HG02759 (cell line): ENCODE results near the gene ZNF626.
"Not testable (repeated sequence)": the region's sequence is repeated elsewhere in the genome, so short reads cannot be mapped to it uniquely, and the experiment has no call there.

Experiments used
- ATAC-seq: cut with Tn5 transposase; IDR thresholded peaks from one replicate; pipeline ENCODE4 v1.9.1; 2021; ENCODE audit warnings: mild to moderate bottlenecking, moderate library complexity; ENCODE audit not compliant: unreplicated experiment

ZNF626 gene

GRCh38 chr19:20661150-20661819, at the start of gene ZNF626:
Gene ZNF626, minus strand, starts transcription at chr19:20661571. Its CDS starts 125 bp downstream, at chr19:20661446.
- ATAC-seq: peak; percentile 87

DNA sequence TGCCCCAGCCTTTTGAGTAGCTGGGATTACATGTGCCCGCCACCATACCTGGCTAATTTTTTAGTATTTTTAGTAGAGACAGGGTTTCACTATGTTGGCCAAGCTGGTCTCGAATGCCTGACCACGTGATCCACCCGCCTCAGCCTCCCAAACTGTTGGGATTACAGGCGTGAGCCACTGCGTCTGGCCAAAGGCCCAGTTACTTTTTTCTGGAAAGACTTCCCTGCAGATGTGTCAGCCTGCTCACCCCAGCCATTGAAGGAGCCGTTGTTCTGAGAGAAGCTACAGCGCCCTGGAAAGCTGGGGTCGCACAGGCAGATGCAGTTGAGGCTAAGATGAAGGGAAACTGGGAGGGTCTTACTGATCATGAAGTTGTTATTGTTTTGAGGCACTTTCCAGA, 7.9 kb upstream of the ZNF626 start:
- no peak for ATAC-seq

GRCh38 chr19:20667281-20667680, 5.9 kb upstream of the ZNF626 start:
- ATAC-seq: no peak

- ATAC-seq: no peak
Measured at GRCh38 chr19:20664901-20665781, 3.8 kb upstream of the ZNF626 start.

- not testable (repeated sequence) for ATAC-seq
Measured at GRCh38 chr19:20664475-20664874, 3.1 kb upstream of the ZNF626 start.

DNA sequence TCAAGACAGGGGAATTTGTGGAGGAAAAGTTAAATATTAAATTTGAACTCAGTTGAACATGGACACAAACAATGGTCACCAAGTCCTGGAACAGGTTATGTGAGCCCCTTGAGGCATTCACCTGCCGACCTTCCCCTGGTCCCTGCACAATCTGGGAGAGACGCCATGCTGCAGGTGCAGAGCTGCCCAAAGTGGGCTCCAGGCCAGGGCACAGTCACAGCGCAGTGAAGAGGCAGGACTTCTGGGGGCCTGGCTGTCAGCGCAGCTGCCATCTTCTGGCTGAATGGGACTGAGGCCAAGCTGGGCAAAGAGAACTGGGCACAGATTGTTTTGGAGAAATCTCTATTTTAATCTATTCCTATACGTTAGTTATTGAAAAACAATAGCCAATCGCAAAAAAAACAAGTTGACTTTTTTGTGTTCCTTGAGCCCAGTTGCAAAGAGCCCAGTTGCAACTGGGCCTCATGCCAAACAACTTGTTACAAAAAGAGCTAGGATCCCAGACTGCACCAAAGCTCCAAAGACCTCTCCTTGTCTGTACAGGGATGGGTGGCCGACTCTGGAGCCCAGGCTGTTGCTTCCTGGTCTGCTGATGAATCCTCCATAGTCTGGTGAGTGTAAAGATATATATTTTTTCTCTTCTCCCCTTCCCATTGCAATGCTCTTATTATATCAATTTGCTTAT, 1.2 kb upstream of the ZNF626 start:
- ATAC-seq: no peak

DNA sequence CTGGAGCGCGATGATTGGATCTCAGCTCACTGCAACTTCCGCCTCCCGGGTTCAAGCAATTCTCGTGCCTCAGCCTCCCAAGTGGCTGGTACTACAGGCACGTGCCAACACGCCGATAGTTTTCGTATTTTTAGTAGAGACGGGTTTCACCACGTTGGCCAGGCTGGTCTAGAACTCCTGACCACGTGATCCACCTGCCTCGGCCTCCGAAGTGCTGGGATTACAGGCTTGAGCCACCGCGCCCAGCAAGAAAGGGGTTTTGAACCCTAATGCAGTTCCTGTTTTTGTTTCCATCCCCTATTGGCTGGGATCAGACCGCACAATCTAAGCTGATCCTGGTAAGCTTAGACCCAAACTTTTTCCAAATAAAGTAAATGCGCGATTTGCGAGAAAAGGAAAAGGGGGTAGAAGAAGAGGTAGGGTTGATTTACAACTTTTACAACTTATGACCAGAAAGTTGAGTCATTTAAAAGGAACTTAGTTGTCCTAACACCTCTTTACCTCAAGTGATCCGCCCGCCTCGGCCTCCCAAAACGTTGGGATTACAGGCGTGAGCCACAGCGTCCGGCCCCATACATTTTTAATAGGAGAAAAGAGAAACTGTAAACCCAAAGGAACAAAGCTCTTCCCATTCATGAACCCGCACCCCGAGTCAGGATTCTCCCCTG, 764 bp downstream of the ZNF626 start:
- ATAC-seq: no peak

- no peak for ATAC-seq
Measured at GRCh38 chr19:20640545-20640944, 20.8 kb downstream of the ZNF626 start.

- no peak for ATAC-seq
Measured at GRCh38 chr19:20640023-20640422, 21.3 kb downstream of the ZNF626 start.

- ATAC-seq: not testable (repeated sequence)
Measured at GRCh38 chr19:20624560-20624959, 36.8 kb downstream of the ZNF626 start.

GRCh38 chr19:20616071-20616470, 45.3 kb downstream of the ZNF626 start:
- no peak for ATAC-seq

GRCh38 chr19:20614971-20615370, 46.4 kb downstream of the ZNF626 start:
- not testable (repeated sequence) for ATAC-seq

- no peak for ATAC-seq
Measured at GRCh38 chr19:20612711-20613316, 48.6 kb downstream of the ZNF626 start.

GRCh38 chr19:20611866-20612265, 49.5 kb downstream of the ZNF626 start:
- ATAC-seq: no peak

DNA sequence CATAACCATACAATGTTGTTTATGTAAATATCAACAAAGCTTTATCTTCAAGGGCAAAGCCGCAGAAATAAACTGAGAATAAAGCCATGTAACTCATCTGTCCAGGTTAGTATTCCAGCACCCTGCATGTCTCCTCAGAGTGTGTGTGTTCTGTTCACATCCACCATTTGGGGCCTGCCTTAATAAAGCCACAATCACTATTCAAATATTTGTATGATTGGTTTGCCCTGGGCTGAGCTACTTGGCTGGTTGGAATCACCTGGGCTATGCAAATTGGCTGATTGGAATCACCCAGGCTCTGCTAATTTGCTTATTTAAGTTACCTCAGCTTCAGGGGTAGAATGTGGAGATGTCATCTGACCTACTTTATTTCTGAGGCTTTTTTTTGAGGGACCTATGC, 53.4 kb downstream of the ZNF626 start:
- no peak for ATAC-seq
